Gastrocnemius medialis (tissue), 4 donors: ENCODE data around the gene PAPSS1.

Source experiments
- POLR2A ChIP-seq, 2 donors: fragments of 450-650 bp; IDR thresholded peaks; one replicate each; pipeline ENCODE4 v1.6.1; 2017; ENCODE audit warnings: antibody characterized with exemption in 2 of 2, mild to moderate bottlenecking in 2 of 2, moderate library complexity in 2 of 2
- TF ChIP-seq, protein P1 (sequence below), 5 experiments: fragments of 450-650 bp in 3 of 5; fragments of 200-600 bp in 2 of 5; sonication (generic) in 2 of 5; IDR thresholded peaks in 4 of 5; conservative IDR thresholded peaks in 1 of 5; 1 replicate in 4 of 5; 2 replicates in 1 of 5; pipeline ENCODE4 v1.5.1; 2016 to 2019; ENCODE audit warnings: antibody characterized with exemption in 5 of 5, mild to moderate bottlenecking in 3 of 5, moderate library complexity in 3 of 5

- TF ChIP-seq, protein P1, sequence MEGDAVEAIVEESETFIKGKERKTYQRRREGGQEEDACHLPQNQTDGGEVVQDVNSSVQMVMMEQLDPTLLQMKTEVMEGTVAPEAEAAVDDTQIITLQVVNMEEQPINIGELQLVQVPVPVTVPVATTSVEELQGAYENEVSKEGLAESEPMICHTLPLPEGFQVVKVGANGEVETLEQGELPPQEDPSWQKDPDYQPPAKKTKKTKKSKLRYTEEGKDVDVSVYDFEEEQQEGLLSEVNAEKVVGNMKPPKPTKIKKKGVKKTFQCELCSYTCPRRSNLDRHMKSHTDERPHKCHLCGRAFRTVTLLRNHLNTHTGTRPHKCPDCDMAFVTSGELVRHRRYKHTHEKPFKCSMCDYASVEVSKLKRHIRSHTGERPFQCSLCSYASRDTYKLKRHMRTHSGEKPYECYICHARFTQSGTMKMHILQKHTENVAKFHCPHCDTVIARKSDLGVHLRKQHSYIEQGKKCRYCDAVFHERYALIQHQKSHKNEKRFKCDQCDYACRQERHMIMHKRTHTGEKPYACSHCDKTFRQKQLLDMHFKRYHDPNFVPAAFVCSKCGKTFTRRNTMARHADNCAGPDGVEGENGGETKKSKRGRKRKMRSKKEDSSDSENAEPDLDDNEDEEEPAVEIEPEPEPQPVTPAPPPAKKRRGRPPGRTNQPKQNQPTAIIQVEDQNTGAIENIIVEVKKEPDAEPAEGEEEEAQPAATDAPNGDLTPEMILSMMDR (IDR thresholded peaks at IDR 0.05 in 4 of 5, conservative IDR thresholded peaks at IDR 0.05 in 1 of 5) = peak; percentile 54 to 74 (median 61)
- no peak for TF ChIP-seq POLR2A (IDR thresholded peaks at IDR 0.05)
Observed at GRCh38 chr4:107757864-107758476, 37.9 kb upstream of the PAPSS1 start.
